Fibroblast of mammary gland (primary cell): ENCODE data around the gene CD300LF.

Experiments used
- DNase-seq: peaks from one replicate; pipeline ENCODE4 v3.0.0-alpha.2; 2010; ENCODE audit warnings: low read depth
- H3K4me3 ChIP-seq: 2 replicates; pipeline ENCODE4 v1.5.1; 2011; ENCODE audit warnings: low read depth, mild to moderate bottlenecking, low read length, moderate library complexity; ENCODE audit not compliant: control insufficient read depth
- TF ChIP-seq, protein P1 (sequence below): conservative IDR thresholded peaks from 2 replicates; pipeline ENCODE4 v1.5.1; 2011; ENCODE audit warnings: low read depth, low read length, inconsistent platforms; ENCODE audit not compliant: control insufficient read depth, insufficient read depth

The CD300LF gene

DNA sequence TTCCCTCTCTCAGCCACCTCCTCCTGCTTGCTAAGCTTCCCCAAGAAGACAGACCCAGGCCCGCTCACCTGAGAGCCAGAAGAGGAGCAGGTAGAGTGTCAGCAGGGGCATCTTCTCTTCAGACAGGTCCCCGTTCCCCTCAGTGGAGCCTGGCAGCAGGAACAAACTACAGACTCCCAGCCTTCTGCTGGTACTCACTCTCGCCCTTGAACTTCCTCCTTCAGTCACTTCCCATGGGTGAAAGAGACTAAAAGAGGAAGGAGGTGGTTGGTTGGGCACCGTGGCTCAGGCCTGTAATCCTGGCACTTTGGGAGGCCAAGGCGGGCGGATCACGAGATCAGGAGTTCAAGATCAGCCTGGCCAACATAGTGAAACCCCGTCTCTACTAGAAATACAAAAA, at the start of gene CD300LF:
TSS of gene CD300LF (minus strand) at position 168 of the 400 bp plus-strand sequence. CDS start at position 111, 57 bp downstream.
- no peak within 1 kb of the TSS for H3K4me3 ChIP-seq
- no peak for DNase-seq
- TF ChIP-seq, protein P1, sequence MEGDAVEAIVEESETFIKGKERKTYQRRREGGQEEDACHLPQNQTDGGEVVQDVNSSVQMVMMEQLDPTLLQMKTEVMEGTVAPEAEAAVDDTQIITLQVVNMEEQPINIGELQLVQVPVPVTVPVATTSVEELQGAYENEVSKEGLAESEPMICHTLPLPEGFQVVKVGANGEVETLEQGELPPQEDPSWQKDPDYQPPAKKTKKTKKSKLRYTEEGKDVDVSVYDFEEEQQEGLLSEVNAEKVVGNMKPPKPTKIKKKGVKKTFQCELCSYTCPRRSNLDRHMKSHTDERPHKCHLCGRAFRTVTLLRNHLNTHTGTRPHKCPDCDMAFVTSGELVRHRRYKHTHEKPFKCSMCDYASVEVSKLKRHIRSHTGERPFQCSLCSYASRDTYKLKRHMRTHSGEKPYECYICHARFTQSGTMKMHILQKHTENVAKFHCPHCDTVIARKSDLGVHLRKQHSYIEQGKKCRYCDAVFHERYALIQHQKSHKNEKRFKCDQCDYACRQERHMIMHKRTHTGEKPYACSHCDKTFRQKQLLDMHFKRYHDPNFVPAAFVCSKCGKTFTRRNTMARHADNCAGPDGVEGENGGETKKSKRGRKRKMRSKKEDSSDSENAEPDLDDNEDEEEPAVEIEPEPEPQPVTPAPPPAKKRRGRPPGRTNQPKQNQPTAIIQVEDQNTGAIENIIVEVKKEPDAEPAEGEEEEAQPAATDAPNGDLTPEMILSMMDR = no peak

DNA sequence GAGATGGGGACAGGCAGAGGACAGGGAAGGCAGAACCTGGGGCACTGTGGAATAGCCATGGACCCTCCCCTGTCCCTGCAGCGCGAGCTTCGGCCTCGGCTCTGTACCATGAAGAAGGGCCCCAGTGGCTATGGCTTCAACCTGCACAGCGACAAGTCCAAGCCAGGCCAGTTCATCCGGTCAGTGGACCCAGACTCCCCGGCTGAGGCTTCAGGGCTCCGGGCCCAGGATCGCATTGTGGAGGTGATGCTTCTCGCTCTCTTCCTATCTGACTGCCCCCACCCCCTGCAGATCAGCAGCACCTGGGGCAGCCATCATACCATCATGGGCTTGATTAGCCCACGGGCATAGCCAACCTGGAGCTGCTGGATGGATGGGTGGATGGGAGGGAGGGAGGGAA, 49.2 kb upstream of the CD300LF start:
- H3K4me3 ChIP-seq = no peak overlapping the region
- TF ChIP-seq, protein P1 = no peak
- no peak for DNase-seq

DNA sequence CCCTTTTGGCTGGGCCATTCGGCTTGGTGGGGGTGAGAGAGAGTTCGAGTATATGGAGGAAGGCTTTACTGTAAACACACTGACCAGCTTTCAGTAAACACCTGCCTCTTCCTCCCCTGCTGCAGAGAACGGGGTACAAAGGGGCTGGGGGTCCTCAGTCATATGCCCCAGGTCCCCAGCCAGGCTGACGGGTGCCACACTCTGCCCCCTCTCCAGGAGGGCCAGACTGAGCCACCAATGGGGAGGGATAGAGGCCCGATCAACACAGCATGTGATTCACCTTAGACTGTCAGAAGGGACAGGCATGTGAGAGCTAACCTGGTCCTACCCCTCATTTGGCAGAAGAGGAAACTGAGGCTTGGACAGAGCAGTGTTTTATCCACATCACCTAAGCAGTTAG, 48.7 kb upstream of the CD300LF start:
- DNase-seq = no peak
- no peak overlapping the region for H3K4me3 ChIP-seq
- TF ChIP-seq, protein P1 = no peak

DNA sequence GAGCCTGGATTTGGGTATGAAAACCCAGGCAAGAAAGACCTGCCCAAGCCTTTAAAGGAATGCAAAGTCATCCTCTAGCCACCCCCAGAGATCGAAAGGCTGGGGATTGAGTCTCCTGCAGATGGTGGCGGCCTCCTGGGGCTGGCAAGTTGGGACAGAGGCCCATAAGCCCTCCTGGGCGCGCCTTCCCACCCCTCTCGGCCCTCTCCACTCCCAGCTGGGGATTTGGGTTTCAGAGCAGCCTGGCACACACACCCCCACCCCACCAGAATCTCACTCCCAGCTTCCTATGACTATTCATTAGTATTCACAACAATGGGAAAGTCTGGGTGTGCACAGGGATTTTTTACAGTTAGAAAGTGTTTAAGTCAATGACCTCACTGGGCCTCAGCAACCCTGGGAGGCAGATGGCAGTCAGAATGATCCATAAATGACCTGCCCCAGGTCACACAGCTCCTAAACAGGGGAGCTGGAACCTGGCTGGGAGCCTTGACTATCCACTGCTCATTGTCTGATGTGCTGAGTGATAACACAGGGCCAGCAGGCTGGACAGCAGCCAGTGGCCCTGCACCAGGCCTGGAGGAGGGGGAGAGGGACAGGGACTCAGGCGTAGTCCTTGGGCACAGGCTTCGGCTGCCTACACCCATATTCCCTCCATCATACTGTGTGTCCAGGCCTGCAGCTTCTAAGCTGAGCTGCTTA, 47.8 kb upstream of the CD300LF start:
- DNase-seq = no peak
- H3K4me3 ChIP-seq = no peak overlapping the region
- TF ChIP-seq, protein P1 = no peak

DNA sequence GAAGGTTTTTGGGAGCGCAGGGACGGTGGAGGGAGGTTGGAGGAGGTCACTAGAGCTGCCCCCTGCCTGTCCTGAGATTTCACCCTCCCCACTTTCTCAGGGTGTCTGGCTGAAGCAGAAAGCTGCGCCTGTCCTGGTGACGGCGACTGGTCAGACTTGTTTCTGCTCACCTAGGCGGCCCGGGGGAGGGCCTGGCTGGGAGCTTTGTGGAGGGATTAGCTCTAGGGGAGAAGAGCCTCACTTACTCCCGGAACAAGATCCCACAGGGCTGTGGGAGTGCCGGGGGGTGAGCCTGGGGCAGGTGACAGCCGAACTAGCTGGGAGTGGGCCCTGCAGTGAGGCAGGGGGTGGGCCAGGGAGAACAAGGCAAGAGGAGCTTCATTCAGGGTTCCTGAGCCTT, 47.2 kb upstream of the CD300LF start:
- no peak for DNase-seq
- H3K4me3 ChIP-seq = no peak overlapping the region
- TF ChIP-seq, protein P1 = no peak

DNA sequence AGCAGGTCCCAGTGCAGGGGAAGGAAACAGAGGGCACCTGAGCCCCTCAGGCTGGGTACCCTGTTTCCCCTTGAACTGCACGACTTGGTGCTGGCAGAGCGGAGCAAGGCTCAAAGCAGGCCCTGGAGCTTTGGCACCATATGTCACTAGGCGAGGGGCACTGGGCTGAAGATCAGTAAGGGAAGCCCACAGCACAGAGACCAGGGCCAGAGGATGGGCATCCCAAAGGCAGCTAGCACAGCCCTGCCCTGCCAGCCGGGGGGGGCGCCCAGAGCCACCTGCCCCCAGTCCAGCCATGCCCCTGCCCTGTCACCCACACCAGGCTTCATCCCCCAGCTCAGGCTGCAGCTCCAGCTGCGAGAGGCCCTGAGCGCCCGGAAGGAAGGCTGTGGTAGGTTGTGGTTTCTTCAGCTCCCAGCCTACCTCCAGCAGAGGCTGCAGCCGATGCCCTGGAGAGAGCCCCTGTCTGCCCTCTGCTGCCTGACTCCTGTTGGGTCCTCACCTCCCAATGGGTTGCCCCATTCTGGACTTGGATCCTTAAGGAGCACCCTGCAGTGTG, 46.6 kb upstream of the CD300LF start:
- TF ChIP-seq, protein P1 = no peak
- no peak for DNase-seq
- no peak overlapping the region for H3K4me3 ChIP-seq
